ENCODE measurements around the gene FCER1A.
"Not testable (repeated sequence)": the region's sequence is repeated elsewhere in the genome, so short reads cannot be mapped to it uniquely, and the experiment has no call there.

FCER1A gene

GRCh38 chr1:159302095-159302494, at the start of gene FCER1A:
Gene FCER1A (plus strand): TSS chr1:159302336. CDS start chr1:159302365, 29 bp downstream.
- DNase-seq = no peak

DNA sequence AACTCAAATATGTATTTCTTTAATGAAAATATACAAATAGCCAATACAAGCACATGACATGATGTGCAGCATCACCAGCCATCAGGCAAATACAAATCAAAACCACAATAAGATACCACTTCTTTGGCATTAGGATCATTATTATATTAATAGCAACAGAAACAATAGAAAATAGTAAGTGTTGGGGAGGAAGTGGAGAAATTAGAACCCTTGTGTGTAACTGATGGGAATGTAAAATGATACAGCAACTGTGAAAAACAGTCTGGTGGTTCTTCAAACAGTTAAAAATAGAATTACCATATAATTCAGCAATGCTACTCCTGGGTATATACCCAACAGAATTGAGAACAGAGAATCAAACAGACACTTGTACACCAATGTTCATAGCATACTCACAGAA, 40.8 kb upstream of the FCER1A start:
- no peak for DNase-seq

- DNase-seq = no peak
Observed at GRCh38 chr1:159261721-159262494, 40.2 kb upstream of the FCER1A start.

- no peak for DNase-seq
Observed at GRCh38 chr1:159266832-159267231, 35.3 kb upstream of the FCER1A start.

GRCh38 chr1:159274631-159275030, 27.5 kb upstream of the FCER1A start:
- no peak for DNase-seq

DNA sequence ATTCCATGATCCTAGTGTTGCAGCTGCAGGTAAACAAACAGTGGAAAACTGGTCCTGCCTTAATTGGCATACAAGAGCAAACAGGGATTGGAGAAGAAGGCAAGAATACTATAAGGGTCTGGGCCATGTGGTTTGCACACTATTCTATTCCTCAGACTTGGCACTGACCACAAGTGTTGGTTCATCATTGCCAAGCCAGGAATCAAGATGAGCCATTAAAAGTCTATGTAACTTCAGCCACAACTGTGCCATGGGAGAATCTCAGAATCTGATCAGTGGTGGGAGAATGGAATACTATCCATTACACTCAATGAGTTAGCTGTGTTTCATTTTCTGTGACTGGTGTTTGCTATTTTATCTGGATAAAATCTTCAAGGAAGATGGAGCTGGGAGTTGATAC, 26.2 kb upstream of the FCER1A start:
- DNase-seq = no peak

GRCh38 chr1:159279773-159280172, 22.4 kb upstream of the FCER1A start:
- DNase-seq = no peak

DNA sequence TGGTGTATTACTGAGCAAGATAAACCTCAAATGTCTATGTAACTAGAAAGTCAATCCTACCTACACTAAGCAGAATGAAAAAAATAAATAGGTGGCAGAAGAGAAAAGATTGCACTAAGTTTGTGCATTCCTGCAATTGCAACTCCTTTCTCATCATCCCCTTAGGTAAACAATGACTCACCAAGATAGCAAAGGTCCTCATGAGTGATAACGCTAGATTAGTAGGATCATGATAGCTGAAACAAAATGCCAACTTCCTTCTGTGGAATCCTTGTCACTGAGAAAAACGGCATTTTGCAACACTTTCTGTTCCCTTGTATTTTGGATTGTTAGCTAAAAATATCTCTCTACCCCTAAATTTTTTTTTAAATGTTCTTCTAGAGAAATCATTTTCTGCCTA, 20.0 kb upstream of the FCER1A start:
- DNase-seq = no peak

- DNase-seq = no peak
Observed at GRCh38 chr1:159289060-159289459, 13.1 kb upstream of the FCER1A start.

DNA sequence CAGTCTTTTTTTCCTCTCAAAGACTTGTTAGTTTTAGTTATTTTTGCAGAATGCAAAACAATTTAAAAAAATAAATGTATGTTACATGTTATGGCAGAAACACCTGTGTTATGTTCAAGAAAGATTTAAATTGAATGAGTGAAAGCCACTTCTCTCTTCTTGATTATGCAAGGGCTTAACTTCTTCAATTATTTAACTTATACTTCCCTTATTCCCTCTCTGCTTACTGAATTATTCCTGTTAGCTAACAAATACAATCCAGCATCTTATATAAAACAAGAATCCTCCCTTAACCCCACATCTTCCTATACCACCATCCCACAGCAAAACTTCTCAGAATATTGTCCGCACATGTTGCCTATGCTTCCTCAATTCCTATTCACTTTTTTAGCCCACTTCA, 10.7 kb upstream of the FCER1A start:
- no peak for DNase-seq

DNA sequence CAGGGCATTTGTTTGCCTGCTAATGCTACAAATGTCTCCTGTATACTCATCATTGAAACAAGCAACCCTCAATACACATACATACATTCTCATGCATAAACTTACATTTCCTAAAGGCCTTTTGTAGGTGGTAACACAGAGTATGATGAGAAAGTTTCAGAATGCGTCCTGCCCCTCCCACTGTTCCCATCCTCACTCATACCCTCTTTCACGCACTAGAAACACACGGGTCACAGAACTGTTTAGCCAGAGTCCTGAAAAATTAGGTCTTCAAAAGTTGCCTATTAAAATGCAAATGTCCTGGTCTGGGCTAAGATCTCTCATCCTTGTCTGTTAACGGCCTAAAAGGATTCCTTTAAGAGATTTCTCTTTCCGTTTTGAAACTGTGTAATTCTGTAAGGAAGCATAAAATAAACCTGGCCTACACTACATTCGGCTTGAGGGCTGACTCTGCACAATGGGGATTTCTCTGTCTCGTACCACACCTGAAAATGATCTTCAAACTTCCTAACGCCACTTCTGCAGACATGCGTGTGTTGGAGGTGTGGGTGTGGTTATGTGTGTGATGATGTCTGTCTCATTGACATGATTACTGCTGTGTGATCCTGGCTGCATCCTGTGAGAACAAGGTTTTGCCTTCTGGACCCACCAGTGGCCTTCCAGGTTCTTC, 5.3 kb upstream of the FCER1A start:
- no peak for DNase-seq

DNA sequence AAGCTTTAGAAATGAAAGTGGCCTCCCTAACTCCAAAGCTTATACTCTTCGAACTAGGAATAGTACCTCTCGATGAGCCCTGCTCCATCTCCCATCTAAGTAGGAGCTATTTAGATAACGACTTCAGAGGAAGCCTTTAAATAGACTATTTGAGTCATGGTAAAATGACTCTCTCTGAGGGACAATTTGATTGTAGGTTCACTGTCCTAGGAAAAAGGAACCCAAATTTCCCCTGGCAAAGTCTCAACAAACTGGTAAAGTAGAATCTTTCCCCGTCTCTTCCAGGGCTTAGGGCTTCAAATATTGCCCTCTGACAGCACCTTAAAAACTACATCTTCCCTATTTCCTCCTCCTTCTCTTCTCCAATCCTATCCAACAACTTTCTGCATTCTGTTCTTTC, 2.0 kb upstream of the FCER1A start:
- DNase-seq = no peak

GRCh38 chr1:159307346-159308020, 5.3 kb downstream of the FCER1A start:
- DNase-seq = no peak

GRCh38 chr1:159311679-159312078, 9.5 kb downstream of the FCER1A start:
- no peak for DNase-seq

DNA sequence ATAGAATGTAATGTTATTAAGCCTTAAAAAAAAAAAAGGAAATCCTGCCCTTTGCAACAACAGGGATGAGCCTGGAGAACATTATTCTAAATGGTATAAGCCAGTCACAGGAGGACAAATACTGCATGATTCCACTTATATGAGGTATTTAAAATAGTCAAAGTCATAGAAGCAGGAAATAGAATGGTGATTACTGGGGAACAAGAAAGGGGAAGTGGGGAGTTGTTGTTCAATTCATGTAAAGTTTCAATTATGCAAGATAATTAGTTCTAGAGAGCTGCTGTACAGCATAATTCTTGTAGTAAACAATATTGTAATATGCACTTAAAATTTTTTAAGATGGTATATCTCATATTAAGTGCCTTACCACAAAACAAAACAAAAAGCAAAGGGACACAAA, 13.2 kb downstream of the FCER1A start:
- no peak for DNase-seq

DNA sequence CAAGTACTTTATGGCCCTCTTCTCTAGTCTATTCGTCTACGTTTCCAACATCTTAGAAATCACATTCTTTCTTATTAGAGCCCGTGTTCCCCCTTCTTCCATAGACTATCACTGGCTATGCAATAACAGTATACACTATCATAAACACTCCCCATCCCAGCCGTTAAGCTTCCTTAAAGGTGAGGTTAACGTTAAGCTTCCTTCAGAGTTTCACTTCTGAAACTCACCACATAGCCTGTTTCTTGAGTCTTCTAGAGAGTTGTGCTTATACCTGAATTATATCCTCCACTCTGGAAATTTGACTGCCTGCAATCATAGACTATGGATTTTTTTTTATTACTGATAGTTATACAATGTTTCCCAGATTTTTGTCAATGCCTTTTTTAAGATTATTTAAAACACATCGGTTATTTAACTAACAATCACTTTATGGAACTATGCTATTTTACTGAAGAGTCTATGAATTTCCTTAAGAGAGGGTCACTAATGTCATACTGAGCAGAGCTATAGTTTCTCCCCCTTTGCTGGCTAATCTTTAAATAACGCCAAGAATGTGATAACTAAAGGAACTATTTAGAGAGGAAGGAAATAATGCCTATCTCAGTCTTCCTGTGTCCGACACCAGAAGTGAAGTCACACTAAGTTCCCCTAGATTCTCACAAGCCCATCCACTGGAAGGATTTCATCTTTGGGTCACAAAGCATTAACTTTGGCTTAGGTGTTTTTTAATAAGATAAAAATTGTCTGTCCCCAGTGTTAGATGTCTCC, 16.8 kb downstream of the FCER1A start:
- no peak for DNase-seq

- DNase-seq = no peak
Observed at GRCh38 chr1:159334797-159335196, 32.7 kb downstream of the FCER1A start.

DNA sequence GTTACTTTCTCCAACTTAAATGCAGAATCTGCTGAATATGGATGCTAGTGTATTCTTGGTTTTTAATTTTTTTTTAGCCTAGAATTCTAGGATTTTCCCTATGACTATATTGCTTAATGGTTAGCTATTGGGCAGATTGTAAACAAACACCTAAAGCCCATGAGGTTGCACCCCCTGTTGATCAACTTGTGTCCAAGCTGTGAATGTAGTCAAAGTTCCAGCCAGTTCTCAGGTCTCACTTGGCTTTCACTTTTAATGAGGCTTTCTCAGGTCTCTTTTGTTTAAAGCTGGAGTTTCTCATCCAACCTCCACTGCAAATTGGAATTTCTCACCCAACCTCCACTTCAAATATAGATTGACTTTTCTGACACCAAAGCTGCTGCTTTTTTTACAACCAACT, 35.9 kb downstream of the FCER1A start:
- DNase-seq = no peak

DNA sequence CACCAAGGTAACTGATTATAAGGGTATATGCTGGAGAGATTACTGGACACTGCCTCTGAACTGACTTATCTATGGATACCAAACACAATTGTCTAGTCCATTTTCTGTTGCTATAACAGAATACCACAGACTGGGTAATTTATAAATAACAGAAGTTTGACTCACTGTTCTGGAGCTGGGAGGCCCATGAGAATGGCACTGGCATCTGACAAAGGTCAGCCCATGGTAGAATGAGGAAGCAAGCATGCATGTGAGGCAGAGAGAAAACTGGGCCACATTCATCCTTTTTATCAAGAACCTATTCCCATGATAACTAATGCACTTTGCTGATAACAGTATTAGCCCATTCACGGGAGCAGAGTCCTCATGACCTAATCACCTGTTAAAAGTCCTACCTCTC, 37.4 kb downstream of the FCER1A start:
- no peak for DNase-seq

- no peak for DNase-seq
Observed at GRCh38 chr1:159341736-159342135, 39.6 kb downstream of the FCER1A start.

DNA sequence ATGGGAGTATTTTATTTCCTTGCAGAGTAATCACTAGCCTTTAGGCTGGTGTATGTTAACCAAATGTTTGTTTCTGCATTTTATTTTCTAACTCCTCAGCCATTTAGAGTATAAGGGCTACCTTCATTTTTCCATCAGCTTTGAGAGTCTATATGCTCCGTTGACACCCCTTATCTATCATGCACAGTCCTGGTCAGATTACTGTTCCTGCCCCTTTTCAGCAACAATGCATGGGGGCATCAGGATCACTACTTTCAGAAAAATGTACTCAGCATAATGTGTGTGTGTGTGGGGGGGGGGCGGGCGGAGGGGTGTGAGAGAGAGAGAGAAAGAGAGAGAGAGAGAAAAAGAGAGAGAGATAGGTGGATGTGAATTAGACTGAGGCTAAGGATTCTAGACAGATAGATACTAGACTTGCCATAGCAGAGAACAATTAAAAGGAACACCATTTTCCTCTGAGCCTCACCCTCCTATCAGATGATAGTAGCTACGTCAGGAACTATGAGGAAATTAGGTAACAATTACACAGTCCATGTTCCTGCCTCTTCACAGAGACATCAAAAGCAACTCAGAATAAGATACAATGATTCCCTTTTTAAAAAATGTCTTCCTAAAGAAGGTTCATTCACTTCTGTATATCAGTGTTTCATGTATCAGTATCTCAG, 40.8 kb downstream of the FCER1A start:
- DNase-seq = no peak

GRCh38 chr1:159349374-159349773, 47.2 kb downstream of the FCER1A start:
- not testable (repeated sequence) for DNase-seq

DNA sequence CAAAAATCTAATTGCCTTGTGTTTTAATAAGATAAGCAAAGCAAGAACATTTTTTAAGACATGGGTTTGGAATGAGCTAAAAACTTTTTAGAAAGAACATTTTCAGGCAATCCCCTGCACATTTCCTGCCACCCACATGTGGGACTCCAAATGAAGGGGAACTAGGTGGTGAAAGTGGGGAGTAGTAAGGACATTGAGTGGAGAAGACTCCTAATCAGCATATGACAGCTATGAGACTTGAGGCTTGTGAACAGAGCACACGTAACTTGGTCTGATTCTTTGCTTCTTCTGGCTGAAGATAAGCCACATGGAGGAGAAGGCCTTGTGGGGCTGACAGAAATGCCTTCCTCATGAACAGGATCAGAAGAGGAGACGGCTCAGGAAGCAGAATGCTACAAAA, 50.3 kb downstream of the FCER1A start:
- no peak for DNase-seq

All from activated CD4-positive, alpha-beta T cell treated with anti-CD3 and anti-CD28 coated beads, Interleukin-2, amount 50 U/mL, for 4 hours (primary cell).